HepG2 (cell line): ENCODE results near the gene SAYSD1. TPM values are rescaled to one million over a fixed set of nuclear protein-coding genes. Genes with fewer than 3 reads are reported as not detected.

Experiments used
- AGO2 ChIP-seq: fragments of 200-400 bp; formaldehyde crosslinking; optimal IDR thresholded peaks from 2 replicates; pipeline ENCODE3; 2017; ENCODE audit warnings: mild to moderate bottlenecking, low read depth, low read length, moderate library complexity
- ARNT ChIP-seq: fragments of 450-650 bp; IDR thresholded peaks from 2 replicates; pipeline ENCODE4 v1.6.1; 2017
- FOSL2 ChIP-seq: sonication (generic); formaldehyde crosslinking; IDR thresholded peaks from 2 replicates; pipeline ENCODE4 v1.4.0; 2020; ENCODE audit warnings: missing genetic modification reagents
- HCFC1 ChIP-seq: fragments of 150-350 bp; IDR thresholded peaks from 2 replicates; pipeline ENCODE4 v1.6.1; 2014; ENCODE audit warnings: low read depth, low read length
- HDAC2 ChIP-seq: sonication (generic); formaldehyde crosslinking; IDR thresholded peaks from 2 replicates; pipeline ENCODE4 v1.4.0; 2020; ENCODE audit warnings: missing genetic modification reagents
- HMG20B ChIP-seq: conservative IDR thresholded peaks from 2 replicates; pipeline ENCODE4 v1.6.1; 2016; ENCODE audit warnings: missing genetic modification reagents, missing compliant biosample characterization
- NCOA5 ChIP-seq: sonication (generic); formaldehyde crosslinking; IDR thresholded peaks from 2 replicates; pipeline ENCODE4 v1.4.0; 2020; ENCODE audit warnings: missing genetic modification reagents
- RXRA ChIP-seq: sonication (generic); formaldehyde crosslinking; IDR thresholded peaks from 2 replicates; pipeline ENCODE4 v1.5.1; 2020; ENCODE audit warnings: missing genetic modification reagents
- SRSF1 ChIP-seq: fragments of 200-400 bp; formaldehyde crosslinking; optimal IDR thresholded peaks from 2 replicates; pipeline ENCODE3; 2017; ENCODE audit warnings: mild to moderate bottlenecking, low read depth, low read length, moderate library complexity
- ZNF253 ChIP-seq: sonication (generic); formaldehyde crosslinking; IDR thresholded peaks from 2 replicates; pipeline ENCODE4 v1.8.0; 2022; ENCODE audit warnings: mild to moderate bottlenecking, missing genetic modification reagents, borderline replicate concordance
- ZNF292 ChIP-seq: sonication (generic); formaldehyde crosslinking; IDR thresholded peaks from 2 replicates; pipeline ENCODE4 v1.8.1; 2022; ENCODE audit warnings: mild to moderate bottlenecking, low read depth, missing genetic modification reagents, borderline replicate concordance
- ZNF598 ChIP-seq: sonication (generic); formaldehyde crosslinking; IDR thresholded peaks from 2 replicates; pipeline ENCODE4 v1.5.1; 2020; ENCODE audit warnings: mild to moderate bottlenecking, missing genetic modification reagents, borderline replicate concordance
- ZNF883 ChIP-seq: sonication (generic); formaldehyde crosslinking; IDR thresholded peaks from 2 replicates; pipeline ENCODE4 v1.5.1; 2020; ENCODE audit warnings: mild to moderate bottlenecking, missing genetic modification reagents; ENCODE audit errors: not compliant biosample characterization
- polyA plus RNA-seq, 8 experiments: library from polyadenylated mRNA; depleted of rRNA in 3 of 8; stranded (reverse) in 7 of 8; unstranded in 1 of 8; fragments of >200 nt; fragmentation: Illumina TruSeq in 4 of 8; extraction: Trizol in 4 of 8; gene quantifications; 2 replicates each; pipeline versions ENCODE4 v1.2.1 to v1.2.3, GENCODE V29; 2011 to 2016; ENCODE audit warnings: low read depth in 4 of 8, missing spikeins in 1 of 8, mixed read lengths in 1 of 8; ENCODE audit not compliant: insufficient read depth in 1 of 8
- total RNA-seq, 5 experiments: library from RNA; depleted of rRNA; stranded (reverse); fragments of >200 nt; fragmentation: Illumina TruSeq; extraction: Trizol; gene quantifications; 2 replicates each; pipeline ENCODE4 v1.2.3, GENCODE V29; 2016; ENCODE audit warnings: low read depth in 1 of 5
- TF ChIP-seq, protein P1 (sequence below): sonication (generic); formaldehyde crosslinking; conservative IDR thresholded peaks from 2 replicates; pipeline ENCODE4 v1.5.0; 2020; ENCODE audit warnings: missing genetic modification reagents
- TF ChIP-seq, protein P2 (sequence below): sonication (generic); formaldehyde crosslinking; IDR thresholded peaks from 2 replicates; pipeline ENCODE4 v1.8.1; 2023; ENCODE audit warnings: missing genetic modification reagents, mild to moderate bottlenecking, borderline replicate concordance
- TF ChIP-seq, protein P3 (sequence below): IDR thresholded peaks from 2 replicates; pipeline ENCODE4 v1.6.1; 2016; ENCODE audit warnings: missing compliant biosample characterization, missing genetic modification reagents, borderline replicate concordance
- TF ChIP-seq, protein P4 (sequence below): IDR thresholded peaks from 2 replicates; pipeline ENCODE4 v1.6.1; 2012; ENCODE audit warnings: low read length, improper control_type of control experiment
- TF ChIP-seq, protein P5 (sequence below): IDR thresholded peaks from 2 replicates; pipeline ENCODE4 v1.6.1; 2016; ENCODE audit warnings: mild to moderate bottlenecking
- TF ChIP-seq, protein P6 (sequence below): sonication (generic); formaldehyde crosslinking; IDR thresholded peaks from 2 replicates; pipeline ENCODE4 v1.4.0; 2020; ENCODE audit warnings: mild to moderate bottlenecking, missing genetic modification reagents
- TF ChIP-seq, protein P7 (sequence below): sonication (generic); formaldehyde crosslinking; conservative IDR thresholded peaks from 2 replicates; pipeline ENCODE4 v1.8.0; 2022; ENCODE audit warnings: missing genetic modification reagents

Gene SAYSD1
- total and polyA plus RNA-seq, 2 of the 13 experiments (the other 11 are each of a cell fraction or from before 2014, with no cell fraction given) = 10.1 to 16.0 TPM

DNA sequence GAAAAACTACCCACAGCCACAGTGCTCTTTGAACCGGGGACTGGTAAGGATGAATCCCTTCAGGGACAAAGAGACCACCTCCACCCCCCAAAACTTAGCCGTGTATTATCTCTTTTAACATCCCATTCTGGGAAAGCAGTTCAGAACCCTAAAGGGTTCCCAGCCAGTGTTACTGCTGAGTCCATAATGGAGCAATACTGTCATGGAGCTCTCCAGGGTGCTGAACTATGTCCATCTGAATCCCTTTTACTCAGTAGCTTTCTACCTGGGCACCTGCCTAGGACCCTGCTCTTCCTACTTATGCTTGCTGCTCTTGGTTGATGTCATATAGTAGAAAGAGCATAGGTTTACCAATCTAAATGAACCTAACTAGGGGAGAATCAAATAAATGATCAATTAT is 22.3 kb upstream of the SAYSD1 start (continued):
- TF ChIP-seq, protein P1, sequence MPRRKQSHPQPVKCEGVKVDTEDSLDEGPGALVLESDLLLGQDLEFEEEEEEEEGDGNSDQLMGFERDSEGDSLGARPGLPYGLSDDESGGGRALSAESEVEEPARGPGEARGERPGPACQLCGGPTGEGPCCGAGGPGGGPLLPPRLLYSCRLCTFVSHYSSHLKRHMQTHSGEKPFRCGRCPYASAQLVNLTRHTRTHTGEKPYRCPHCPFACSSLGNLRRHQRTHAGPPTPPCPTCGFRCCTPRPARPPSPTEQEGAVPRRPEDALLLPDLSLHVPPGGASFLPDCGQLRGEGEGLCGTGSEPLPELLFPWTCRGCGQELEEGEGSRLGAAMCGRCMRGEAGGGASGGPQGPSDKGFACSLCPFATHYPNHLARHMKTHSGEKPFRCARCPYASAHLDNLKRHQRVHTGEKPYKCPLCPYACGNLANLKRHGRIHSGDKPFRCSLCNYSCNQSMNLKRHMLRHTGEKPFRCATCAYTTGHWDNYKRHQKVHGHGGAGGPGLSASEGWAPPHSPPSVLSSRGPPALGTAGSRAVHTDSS (CRISPR knock-in tag) = no peak
- TF ChIP-seq ZNF253 (no peak), FOSL2 (CRISPR knock-in tag) (no peak), ZNF598 (CRISPR knock-in tag) (no peak), HMG20B (CRISPR knock-in tag) (peak; percentile 58; the same call in 1 of the 2 replicates), NCOA5 (CRISPR knock-in tag) (no peak), AGO2 (no peak), HDAC2 (CRISPR knock-in tag) (peak; percentile 52; the same call in 1 of the 2 replicates), SRSF1 (no peak), HCFC1 (no peak), ARNT (no peak), RXRA (CRISPR knock-in tag) (no peak), ZNF292 (no peak), ZNF883 (CRISPR knock-in tag) (no peak)
- TF ChIP-seq, protein P2, sequence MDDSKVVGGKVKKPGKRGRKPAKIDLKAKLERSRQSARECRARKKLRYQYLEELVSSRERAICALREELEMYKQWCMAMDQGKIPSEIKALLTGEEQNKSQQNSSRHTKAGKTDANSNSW = no peak
- TF ChIP-seq, protein P3, sequence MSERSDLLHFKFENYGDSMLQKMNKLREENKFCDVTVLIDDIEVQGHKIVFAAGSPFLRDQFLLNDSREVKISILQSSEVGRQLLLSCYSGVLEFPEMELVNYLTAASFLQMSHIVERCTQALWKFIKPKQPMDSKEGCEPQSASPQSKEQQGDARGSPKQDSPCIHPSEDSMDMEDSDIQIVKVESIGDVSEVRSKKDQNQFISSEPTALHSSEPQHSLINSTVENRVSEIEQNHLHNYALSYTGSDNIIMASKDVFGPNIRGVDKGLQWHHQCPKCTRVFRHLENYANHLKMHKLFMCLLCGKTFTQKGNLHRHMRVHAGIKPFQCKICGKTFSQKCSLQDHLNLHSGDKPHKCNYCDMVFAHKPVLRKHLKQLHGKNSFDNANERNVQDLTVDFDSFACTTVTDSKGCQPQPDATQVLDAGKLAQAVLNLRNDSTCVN (CRISPR knock-in tag) = 0 out of 2 replicates have a peak, but pooled peaks have one; percentile 39
- TF ChIP-seq, protein P4, sequence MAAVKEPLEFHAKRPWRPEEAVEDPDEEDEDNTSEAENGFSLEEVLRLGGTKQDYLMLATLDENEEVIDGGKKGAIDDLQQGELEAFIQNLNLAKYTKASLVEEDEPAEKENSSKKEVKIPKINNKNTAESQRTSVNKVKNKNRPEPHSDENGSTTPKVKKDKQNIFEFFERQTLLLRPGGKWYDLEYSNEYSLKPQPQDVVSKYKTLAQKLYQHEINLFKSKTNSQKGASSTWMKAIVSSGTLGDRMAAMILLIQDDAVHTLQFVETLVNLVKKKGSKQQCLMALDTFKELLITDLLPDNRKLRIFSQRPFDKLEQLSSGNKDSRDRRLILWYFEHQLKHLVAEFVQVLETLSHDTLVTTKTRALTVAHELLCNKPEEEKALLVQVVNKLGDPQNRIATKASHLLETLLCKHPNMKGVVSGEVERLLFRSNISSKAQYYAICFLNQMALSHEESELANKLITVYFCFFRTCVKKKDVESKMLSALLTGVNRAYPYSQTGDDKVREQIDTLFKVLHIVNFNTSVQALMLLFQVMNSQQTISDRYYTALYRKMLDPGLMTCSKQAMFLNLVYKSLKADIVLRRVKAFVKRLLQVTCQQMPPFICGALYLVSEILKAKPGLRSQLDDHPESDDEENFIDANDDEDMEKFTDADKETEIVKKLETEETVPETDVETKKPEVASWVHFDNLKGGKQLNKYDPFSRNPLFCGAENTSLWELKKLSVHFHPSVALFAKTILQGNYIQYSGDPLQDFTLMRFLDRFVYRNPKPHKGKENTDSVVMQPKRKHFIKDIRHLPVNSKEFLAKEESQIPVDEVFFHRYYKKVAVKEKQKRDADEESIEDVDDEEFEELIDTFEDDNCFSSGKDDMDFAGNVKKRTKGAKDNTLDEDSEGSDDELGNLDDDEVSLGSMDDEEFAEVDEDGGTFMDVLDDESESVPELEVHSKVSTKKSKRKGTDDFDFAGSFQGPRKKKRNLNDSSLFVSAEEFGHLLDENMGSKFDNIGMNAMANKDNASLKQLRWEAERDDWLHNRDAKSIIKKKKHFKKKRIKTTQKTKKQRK = no peak
- TF ChIP-seq, protein P5, sequence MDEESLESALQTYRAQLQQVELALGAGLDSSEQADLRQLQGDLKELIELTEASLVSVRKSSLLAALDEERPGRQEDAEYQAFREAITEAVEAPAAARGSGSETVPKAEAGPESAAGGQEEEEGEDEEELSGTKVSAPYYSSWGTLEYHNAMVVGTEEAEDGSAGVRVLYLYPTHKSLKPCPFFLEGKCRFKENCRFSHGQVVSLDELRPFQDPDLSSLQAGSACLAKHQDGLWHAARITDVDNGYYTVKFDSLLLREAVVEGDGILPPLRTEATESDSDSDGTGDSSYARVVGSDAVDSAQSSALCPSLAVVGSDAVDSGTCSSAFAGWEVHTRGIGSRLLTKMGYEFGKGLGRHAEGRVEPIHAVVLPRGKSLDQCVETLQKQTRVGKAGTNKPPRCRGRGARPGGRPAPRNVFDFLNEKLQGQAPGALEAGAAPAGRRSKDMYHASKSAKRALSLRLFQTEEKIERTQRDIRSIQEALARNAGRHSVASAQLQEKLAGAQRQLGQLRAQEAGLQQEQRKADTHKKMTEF (CRISPR knock-in tag) = no peak
- TF ChIP-seq, protein P6, sequence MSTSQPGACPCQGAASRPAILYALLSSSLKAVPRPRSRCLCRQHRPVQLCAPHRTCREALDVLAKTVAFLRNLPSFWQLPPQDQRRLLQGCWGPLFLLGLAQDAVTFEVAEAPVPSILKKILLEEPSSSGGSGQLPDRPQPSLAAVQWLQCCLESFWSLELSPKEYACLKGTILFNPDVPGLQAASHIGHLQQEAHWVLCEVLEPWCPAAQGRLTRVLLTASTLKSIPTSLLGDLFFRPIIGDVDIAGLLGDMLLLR (CRISPR knock-in tag) = no peak
- TF ChIP-seq, protein P7, sequence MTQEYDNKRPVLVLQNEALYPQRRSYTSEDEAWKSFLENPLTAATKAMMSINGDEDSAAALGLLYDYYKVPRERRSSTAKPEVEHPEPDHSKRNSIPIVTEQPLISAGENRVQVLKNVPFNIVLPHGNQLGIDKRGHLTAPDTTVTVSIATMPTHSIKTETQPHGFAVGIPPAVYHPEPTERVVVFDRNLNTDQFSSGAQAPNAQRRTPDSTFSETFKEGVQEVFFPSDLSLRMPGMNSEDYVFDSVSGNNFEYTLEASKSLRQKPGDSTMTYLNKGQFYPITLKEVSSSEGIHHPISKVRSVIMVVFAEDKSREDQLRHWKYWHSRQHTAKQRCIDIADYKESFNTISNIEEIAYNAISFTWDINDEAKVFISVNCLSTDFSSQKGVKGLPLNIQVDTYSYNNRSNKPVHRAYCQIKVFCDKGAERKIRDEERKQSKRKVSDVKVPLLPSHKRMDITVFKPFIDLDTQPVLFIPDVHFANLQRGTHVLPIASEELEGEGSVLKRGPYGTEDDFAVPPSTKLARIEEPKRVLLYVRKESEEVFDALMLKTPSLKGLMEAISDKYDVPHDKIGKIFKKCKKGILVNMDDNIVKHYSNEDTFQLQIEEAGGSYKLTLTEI = no peak
